IMR-90 (cell line): ENCODE data around the gene RIPPLY3.

Source experiments
- CEBPB ChIP-seq: IDR thresholded peaks from 2 replicates; pipeline ENCODE4 v1.6.1; 2012; ENCODE audit warnings: low read depth, low read length, improper control_type of control experiment
- NFE2L2 ChIP-seq: fragments of 150-350 bp; IDR thresholded peaks from 2 replicates; pipeline ENCODE4 v1.6.1; 2016; ENCODE audit warnings: low read depth, mild to moderate bottlenecking, low read length
- POLR2A ChIP-seq: IDR thresholded peaks from 2 replicates; pipeline ENCODE4 v1.6.1; 2012; ENCODE audit warnings: mild to moderate bottlenecking, low read depth, low read length
- TF ChIP-seq, protein P1 (sequence below): conservative IDR thresholded peaks from 2 replicates; pipeline ENCODE4 v1.5.1; 2012; ENCODE audit warnings: mild to moderate bottlenecking, low read depth, low read length, improper control_type of control experiment

DNA sequence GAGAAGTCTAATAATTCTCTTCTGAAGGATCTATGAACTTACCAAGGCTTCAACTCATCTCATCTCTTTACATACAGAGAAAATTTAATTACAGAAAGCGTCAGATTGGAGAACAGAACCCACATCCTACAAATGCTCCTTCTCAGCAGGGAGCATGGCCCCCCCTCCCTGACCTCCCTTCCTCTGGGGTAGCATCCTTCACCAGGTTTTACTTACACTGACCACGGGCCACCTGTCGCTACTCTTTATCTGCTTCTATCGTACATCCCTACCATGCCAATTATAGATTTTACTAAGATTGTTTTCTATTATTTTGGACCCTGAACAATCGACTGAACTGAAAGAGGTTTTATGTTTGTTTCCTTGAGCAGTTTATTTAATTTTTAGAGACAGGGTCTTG is 25.8 kb downstream of the RIPPLY3 start:
- TF ChIP-seq, protein P1, sequence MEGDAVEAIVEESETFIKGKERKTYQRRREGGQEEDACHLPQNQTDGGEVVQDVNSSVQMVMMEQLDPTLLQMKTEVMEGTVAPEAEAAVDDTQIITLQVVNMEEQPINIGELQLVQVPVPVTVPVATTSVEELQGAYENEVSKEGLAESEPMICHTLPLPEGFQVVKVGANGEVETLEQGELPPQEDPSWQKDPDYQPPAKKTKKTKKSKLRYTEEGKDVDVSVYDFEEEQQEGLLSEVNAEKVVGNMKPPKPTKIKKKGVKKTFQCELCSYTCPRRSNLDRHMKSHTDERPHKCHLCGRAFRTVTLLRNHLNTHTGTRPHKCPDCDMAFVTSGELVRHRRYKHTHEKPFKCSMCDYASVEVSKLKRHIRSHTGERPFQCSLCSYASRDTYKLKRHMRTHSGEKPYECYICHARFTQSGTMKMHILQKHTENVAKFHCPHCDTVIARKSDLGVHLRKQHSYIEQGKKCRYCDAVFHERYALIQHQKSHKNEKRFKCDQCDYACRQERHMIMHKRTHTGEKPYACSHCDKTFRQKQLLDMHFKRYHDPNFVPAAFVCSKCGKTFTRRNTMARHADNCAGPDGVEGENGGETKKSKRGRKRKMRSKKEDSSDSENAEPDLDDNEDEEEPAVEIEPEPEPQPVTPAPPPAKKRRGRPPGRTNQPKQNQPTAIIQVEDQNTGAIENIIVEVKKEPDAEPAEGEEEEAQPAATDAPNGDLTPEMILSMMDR: no peak
- TF ChIP-seq NFE2L2 (no peak), POLR2A (no peak), CEBPB (no peak)
